Measurements from ENCODE around the gene SURF1.

Gene SURF1

DNA sequence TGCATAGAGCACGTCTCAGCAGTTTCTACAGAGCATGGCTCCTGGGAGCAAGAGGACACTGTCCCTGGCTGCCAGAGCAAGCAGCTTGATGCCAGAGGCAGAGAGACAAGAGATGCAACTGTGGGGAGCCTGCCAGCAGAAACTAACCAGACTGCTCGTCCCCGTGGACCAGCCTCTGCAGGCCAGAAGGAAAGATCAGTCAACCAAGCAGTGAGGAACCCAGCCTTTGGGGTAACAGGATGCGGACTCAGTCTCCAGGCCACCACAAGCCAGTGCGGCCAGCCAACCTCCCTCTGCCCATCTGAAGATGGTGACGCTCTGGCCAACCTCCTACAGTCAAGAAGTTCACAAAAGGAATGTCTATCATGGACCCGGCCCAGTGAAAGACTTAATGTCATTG, 15.9 kb upstream of the SURF1 start:
- H3K4me1 ChIP-seq (ENCODE audit: low read length) = peaks cover 11% of the 10 kb centered on the region; the same call in 1 of the 2 replicates
- H4K20me1 ChIP-seq (ENCODE audit: insufficient read depth, low read length) = peaks cover 74% of the 10 kb centered on the region
- no peak overlapping the region for H3K4me3 ChIP-seq (ENCODE audit: low read length)
- H3K9me3 ChIP-seq (ENCODE audit: insufficient read depth, low read length) = no peaks in the 10 kb centered on the region
- no peak overlapping the region for H3K27ac ChIP-seq (ENCODE audit: low read length)
- H2AFZ ChIP-seq (ENCODE audit: low read depth, low read length) = no peak overlapping the region
- H3K79me2 ChIP-seq (ENCODE audit: low read length) = peaks cover 87% of the 10 kb centered on the region
- H3K9ac ChIP-seq (ENCODE audit: low read length) = no peak overlapping the region
- no peaks in the 10 kb centered on the region for H3K27me3 ChIP-seq (ENCODE audit: low read depth, low read length)
- peaks cover 46% of the 10 kb centered on the region for H3K36me3 ChIP-seq (replicated peaks; ENCODE audit: low read depth, low read length)
- no peak overlapping the region for H3K4me2 ChIP-seq (ENCODE audit: low read length)
- TF ChIP-seq, protein P1, sequence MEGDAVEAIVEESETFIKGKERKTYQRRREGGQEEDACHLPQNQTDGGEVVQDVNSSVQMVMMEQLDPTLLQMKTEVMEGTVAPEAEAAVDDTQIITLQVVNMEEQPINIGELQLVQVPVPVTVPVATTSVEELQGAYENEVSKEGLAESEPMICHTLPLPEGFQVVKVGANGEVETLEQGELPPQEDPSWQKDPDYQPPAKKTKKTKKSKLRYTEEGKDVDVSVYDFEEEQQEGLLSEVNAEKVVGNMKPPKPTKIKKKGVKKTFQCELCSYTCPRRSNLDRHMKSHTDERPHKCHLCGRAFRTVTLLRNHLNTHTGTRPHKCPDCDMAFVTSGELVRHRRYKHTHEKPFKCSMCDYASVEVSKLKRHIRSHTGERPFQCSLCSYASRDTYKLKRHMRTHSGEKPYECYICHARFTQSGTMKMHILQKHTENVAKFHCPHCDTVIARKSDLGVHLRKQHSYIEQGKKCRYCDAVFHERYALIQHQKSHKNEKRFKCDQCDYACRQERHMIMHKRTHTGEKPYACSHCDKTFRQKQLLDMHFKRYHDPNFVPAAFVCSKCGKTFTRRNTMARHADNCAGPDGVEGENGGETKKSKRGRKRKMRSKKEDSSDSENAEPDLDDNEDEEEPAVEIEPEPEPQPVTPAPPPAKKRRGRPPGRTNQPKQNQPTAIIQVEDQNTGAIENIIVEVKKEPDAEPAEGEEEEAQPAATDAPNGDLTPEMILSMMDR (IDR thresholded peaks at IDR 0.05; ENCODE audit: low read depth, low read length) = no peak
- no peak for TF ChIP-seq EZH2phosphoT487 (IDR thresholded peaks at IDR 0.05; ENCODE audit: low read depth)

DNA sequence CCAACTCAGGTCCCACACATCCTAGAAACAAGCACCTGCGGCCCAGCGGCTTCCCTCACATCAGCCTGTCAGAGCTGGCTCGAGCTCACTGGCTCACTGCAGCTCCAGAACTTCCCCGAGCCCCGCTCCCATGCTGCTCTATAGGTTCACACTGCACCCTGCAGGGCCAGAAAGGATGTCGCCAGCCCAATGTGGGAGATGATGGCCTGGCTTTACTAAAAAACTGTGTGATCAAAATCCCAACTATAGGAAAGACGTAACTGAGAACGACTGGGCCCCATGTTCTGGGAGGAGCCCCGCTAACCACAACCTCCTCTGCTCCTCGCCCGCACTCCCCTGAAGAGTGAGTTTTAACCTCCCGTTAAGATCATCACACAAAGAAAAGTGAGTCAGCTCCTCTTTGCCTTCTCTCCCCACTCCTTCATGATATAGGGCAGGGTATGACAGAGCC, 15.0 kb upstream of the SURF1 start:
- Histone ChIP-seq H2AFZ (ENCODE audit: low read depth, low read length) (no peak overlapping the region), H3K4me1 (ENCODE audit: low read length) (peaks cover 6% of the 10 kb centered on the region; the same call in 1 of the 2 replicates), H3K9me3 (ENCODE audit: insufficient read depth, low read length) (no peaks in the 10 kb centered on the region), H3K36me3 (replicated peaks; ENCODE audit: low read depth, low read length) (peaks cover 55% of the 10 kb centered on the region), H3K9ac (ENCODE audit: low read length) (no peak overlapping the region), H3K79me2 (ENCODE audit: low read length) (peaks cover 96% of the 10 kb centered on the region), H3K4me2 (ENCODE audit: low read length) (no peak overlapping the region), H3K27ac (ENCODE audit: low read length) (no peak overlapping the region), H3K4me3 (ENCODE audit: low read length) (no peak overlapping the region), H3K27me3 (ENCODE audit: low read depth, low read length) (no peaks in the 10 kb centered on the region), H4K20me1 (ENCODE audit: insufficient read depth, low read length) (peaks cover 82% of the 10 kb centered on the region)
- TF ChIP-seq, protein P1 (IDR thresholded peaks at IDR 0.05; ENCODE audit: low read depth, low read length) = no peak
- no peak for TF ChIP-seq EZH2phosphoT487 (IDR thresholded peaks at IDR 0.05; ENCODE audit: low read depth)

DNA sequence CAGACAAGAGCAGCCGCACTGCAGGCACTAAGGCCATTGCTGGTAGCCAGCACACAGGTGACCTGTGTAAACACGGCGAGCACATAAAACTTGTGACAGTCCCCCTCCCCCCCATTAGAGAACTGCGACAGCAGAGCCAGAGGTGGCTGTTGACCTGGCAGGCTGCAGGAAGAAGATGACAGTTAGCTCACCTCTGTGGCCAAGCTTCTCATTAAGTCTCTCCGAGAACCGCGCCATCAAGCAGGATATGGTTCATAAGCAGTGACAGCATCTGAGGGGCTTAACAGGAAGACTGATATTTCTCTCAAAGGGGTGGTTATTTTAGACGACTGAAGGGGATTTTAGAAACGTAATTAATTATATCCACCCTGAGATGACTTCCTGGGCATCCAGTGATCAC, 14.4 kb upstream of the SURF1 start:
- H2AFZ ChIP-seq (ENCODE audit: low read depth, low read length) = no peak overlapping the region
- H3K27me3 ChIP-seq (ENCODE audit: low read depth, low read length) = no peaks in the 10 kb centered on the region
- peaks cover 5% of the 10 kb centered on the region; the same call in 1 of the 2 replicates for H3K4me1 ChIP-seq (ENCODE audit: low read length)
- peaks cover 87% of the 10 kb centered on the region for H4K20me1 ChIP-seq (ENCODE audit: insufficient read depth, low read length)
- TF ChIP-seq, protein P1 (IDR thresholded peaks at IDR 0.05; ENCODE audit: low read depth, low read length) = no peak
- no peak for TF ChIP-seq EZH2phosphoT487 (IDR thresholded peaks at IDR 0.05; ENCODE audit: low read depth)
- H3K9ac ChIP-seq (ENCODE audit: low read length) = no peak overlapping the region
- H3K79me2 ChIP-seq (ENCODE audit: low read length) = peaks cover 100% of the 10 kb centered on the region
- H3K9me3 ChIP-seq (ENCODE audit: insufficient read depth, low read length) = no peaks in the 10 kb centered on the region
- H3K4me2 ChIP-seq (ENCODE audit: low read length) = no peak overlapping the region
- H3K27ac ChIP-seq (ENCODE audit: low read length) = no peak overlapping the region
- H3K36me3 ChIP-seq (replicated peaks; ENCODE audit: low read depth, low read length) = peaks cover 61% of the 10 kb centered on the region
- no peak overlapping the region for H3K4me3 ChIP-seq (ENCODE audit: low read length)

DNA sequence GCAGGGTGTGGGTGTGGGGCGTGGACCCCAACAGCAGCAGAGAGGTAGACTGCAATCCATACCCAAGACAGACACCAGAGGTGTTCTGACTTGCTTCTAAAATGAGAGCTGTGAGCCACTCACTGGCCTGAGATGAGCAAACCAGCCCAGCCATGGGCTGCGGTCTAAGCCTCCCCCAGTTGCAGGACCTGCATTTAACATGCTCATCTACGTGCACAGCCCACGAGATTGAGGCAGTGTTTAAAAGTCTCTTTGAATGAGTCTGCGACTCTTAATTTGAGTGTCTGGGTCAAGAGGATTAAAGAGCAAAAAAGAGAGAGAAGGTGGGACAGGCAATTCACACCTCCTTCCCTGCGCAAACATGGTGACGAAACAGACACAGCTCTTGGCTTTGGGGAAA, 13.6 kb upstream of the SURF1 start:
- Histone ChIP-seq H4K20me1 (ENCODE audit: insufficient read depth, low read length) (peaks cover 86% of the 10 kb centered on the region), H3K9me3 (ENCODE audit: insufficient read depth, low read length) (no peaks in the 10 kb centered on the region), H3K4me3 (ENCODE audit: low read length) (no peak overlapping the region), H3K4me1 (ENCODE audit: low read length) (peaks cover 5% of the 10 kb centered on the region; the same call in 1 of the 2 replicates), H3K79me2 (ENCODE audit: low read length) (peaks cover 94% of the 10 kb centered on the region), H3K9ac (ENCODE audit: low read length) (no peak overlapping the region), H3K4me2 (ENCODE audit: low read length) (no peak overlapping the region), H3K27ac (ENCODE audit: low read length) (no peak overlapping the region), H3K27me3 (ENCODE audit: low read depth, low read length) (no peaks in the 10 kb centered on the region), H2AFZ (ENCODE audit: low read depth, low read length) (no peak overlapping the region), H3K36me3 (replicated peaks; ENCODE audit: low read depth, low read length) (peaks cover 68% of the 10 kb centered on the region)
- no peak for TF ChIP-seq EZH2phosphoT487 (IDR thresholded peaks at IDR 0.05; ENCODE audit: low read depth)
- TF ChIP-seq, protein P1 (IDR thresholded peaks at IDR 0.05; ENCODE audit: low read depth, low read length) = no peak

Measured in OCI-LY3 (cell line).